Kidney capillary endothelial cell (primary cell): ENCODE results near the gene STPG3.
"Not testable (repeated sequence)": the region's sequence is repeated elsewhere in the genome, so short reads cannot be mapped to it uniquely, and the experiment has no call there.

Experiments
- DNase-seq: peaks from one replicate; pipeline ENCODE4 v3.0.0-alpha.2; 2018; ENCODE audit warnings: low spot score

STPG3 gene

GRCh38 chr9:137245450-137246421 lies 5.3 kb upstream of the STPG3 start:
- DNase-seq: no peak

GRCh38 chr9:137247135-137247915 lies 3.8 kb upstream of the STPG3 start:
- DNase-seq: no peak

DNA sequence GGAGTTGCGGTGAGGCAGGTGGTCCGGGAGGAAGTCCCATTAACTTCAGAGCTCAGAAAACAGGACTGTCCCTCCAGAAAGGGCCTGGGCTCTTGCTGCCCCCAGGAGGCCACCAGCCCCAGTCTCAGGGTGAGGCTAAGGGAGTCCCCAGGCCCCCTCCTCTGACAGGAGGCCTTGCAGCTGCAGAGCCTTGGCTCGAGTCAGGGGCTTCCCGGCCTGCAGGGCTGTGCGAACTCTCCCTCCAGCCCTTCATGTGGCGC lies 3.2 kb upstream of the STPG3 start:
- no peak for DNase-seq

DNA sequence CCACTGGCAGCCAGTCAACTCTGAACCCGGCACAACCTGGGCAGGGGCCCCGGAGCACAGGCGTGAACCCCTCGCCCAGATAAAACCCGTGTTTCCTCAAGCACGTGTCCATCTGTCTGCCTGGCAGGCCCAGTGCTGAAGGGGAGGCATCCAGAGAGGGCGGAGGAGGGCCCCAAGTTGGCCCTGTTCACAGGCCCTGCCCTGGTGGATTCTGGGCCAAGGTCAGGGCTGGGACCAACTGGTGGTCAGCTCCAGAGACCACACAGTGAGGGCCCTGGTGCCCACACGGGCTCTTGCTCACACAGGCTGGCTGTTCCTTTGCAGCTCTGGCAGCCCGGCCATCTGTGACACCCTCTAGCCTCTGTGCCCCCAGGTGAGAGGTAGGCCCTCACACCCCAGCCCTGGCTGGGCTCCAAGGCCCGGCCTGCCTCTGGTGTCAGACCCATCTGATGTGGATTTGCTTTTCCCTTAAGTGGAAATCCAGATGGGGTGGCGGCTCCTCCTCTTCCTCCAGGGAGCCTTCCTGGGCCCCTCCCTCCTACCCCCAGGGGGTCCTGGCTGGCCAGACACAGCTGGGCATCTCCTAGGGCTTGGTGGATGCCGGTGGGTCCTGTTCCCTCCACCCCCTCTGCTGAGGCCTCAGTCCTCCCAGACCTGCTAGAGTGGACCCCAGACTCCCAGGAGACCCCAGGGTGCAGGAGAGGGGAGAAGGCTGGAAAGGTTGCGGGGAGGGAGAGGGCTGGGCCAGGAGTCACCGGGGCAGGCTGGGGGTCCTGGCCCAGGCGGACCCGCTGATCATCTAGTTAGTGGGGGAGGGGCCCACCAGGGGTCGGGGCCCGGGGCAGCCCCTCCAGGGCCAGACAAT lies 525 bp upstream of the STPG3 start:
- no peak for DNase-seq

DNA sequence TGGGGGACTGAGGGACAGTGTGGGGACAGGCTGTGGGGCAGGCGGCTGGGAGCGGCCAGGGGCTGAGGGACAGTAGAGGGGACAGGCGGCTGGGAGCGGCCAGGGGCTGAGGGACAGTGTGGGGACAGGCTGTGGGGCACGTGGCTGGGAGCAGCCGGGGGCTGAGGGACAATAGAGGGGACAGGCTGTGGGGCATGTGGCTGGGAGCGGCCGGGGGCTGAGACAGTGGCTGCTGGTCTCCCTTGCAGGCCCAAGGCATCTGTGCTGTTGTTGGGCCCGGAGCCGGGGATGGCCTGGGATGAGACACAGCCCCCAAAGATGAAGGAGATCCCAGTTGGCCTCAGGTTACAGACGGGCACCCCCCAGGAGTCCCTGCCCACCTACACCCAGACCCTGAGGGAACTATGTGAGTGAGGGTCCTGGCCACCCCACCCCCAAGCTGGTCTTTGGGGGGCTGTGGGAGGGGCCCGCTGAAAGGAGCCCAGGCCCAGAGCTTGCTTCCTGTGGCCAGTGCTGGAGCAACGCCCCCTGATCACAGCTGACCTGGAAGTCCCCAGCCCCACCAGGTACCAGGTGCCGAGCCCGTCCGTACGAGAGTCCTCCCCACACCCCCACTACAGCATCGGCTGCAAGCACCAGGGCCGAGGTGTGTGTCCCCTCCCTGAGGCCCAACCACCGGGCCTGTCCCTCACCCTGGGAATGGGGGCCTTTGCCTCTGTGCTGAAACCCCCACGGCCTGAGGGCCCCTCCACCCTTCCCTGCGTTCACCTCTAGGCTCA lies 593 bp downstream of the STPG3 start:
- no peak for DNase-seq

DNA sequence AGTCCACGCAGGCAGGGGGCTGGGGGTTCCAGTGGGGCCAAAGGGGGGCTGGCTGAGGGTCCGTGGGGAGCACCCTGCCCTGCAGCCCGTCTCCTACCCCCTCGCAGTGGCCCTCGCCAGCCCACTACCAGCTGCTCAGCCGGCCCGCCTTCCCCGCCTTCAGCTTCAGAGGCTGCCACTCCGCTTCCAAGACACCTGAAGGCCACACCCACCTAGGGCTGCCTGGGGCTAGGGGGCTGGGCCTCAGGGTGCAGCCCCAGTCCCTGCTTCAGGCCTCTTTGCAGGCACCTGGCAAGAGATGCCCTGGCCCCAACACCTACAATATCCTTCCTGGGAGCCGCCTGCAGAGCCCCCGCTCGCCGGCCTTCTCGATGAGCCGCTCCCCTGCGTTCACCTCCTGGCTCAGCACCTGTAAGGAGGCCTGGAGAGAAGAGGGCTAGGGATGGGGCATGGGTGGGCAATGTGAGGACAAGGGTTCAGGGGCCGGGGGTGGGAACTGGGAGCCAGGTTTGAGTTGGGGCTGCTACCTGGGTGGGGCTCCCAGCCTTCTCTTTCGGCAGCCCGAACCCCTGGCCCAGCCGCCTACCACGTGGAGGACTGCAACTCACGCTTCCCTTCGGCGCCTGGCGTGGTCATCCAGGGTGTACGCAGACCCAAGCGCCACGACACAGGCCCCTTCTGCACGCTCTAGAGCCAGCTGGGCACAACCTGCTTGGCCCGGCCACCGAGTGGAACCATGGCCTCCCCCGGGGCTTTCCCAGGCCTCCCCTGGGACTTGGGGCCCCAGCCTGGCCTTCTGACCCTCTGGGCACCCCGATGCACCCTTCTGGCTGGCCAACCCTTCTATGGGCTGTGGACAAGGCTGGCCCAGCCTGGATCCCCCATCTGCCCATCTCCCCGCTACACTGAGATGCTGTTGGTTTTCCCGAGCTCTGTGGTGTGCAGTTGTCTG lies 1.7 kb downstream of the STPG3 start:
- DNase-seq: no peak

- no peak for DNase-seq
Observed at GRCh38 chr9:137253717-137254623, 2.9 kb downstream of the STPG3 start.

- DNase-seq: peak; percentile 80
Observed at GRCh38 chr9:137254624-137255447, 3.8 kb downstream of the STPG3 start, which contains the start of gene NELFB. TSS of gene NELFB (plus strand) at chr9:137255327.

DNA sequence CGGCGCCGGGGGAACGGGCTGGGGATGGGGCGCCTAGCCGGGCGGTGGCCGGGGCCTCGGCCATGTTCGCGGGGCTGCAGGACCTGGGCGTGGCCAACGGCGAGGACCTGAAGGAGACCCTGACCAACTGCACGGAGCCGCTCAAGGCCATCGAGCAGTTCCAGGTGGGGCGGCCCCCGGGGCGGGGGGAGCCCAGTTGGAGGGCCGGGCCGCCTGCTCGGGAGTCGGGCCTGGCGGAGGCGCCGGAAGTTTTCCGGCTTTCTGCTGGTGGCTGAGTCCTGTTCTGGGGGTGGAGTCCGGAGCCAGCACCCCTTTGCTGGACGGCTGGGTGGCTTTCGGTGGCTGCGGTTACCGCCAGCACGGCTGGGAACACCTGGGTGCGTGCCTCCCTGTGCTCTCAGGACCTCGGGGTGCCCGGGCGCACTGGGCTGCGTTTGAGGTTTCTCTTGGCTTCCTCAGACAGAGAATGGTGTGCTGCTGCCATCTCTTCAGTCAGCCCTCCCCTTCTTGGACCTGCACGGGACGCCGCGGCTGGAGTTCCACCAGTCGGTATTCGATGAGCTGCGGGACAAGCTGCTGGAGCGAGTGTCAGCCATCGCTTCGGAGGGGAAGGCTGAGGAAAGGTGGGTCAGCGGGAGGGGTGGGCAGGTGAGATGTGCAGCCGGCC lies 4.5 kb downstream of the STPG3 start:
- no peak for DNase-seq

DNA sequence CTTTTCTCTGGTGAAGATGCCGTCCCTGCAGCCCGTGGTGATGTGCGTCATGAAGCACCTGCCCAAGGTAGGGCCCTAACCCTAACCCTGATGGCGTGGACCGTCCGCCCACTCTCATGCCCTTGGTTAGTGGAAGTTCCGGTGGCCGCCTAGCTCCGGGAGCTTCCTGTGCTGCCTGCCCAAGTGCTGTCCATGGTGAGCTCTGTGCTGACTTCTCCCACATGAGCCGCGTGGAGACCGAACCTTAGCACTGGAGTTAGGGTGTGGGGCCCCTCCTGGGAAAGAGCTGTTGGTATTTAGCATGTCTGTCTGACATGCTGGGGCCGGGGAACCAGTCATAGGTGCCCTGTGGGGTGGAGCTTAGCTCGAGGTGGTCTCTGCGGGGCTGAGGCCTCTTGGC lies 5.3 kb downstream of the STPG3 start:
- DNase-seq: no peak

- DNase-seq: no peak
Observed at GRCh38 chr9:137256856-137257255, 5.8 kb downstream of the STPG3 start.

DNA sequence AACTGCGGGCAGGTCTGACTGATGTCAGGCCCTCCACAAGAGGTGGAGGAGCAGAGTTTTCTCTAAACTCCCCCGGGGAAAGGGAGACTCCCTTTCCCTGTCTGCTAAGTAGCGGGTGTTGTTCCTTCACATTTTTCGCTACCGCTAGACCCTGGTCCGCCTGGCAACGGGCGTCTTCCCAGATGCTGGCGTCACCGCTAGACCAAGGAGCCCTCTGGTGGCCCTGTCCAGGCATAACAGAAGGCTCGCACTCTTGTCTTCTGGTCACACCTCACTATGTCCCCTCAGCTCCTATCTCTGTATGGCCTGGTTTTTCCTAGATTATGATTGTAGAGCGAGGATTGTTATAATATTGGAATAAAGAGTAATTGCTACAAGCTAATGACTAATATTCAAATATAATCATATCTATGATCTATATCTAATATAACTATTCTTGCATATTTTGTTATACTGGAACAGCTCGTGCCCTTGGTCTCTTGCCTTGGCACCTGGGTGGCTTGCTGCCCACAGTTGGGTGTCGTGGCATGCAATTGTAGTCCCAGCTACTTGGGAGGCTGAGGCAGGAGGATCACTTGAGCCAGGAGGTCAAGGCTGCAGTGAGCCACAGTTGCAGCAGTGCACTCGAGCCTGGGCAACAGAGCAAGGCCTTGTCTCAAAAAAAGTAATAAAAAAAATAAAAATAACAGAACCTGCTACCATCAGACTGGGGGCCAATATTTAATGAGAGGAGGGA lies 11.3 kb downstream of the STPG3 start:
- not testable (repeated sequence) for DNase-seq

DNA sequence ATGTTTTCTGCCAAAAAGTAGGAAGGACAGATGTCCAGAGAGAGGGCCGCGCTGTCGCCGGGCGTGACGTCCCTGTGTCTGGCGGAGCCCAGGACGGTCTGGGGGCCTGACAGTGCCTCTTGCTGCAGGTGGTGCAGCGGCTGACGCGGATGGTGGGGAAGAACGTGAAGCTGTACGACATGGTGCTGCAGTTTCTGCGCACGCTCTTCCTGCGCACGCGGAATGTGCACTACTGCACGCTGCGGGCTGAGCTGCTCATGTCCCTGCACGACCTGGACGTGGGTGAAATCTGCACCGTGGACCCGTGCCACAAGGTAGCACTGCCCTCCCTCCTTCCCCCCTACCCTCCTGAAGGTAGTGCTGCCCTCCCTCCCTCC lies 11.8 kb downstream of the STPG3 start:
- DNase-seq: no peak

- no peak for DNase-seq
Observed at GRCh38 chr9:137263506-137263905, 12.4 kb downstream of the STPG3 start.

DNA sequence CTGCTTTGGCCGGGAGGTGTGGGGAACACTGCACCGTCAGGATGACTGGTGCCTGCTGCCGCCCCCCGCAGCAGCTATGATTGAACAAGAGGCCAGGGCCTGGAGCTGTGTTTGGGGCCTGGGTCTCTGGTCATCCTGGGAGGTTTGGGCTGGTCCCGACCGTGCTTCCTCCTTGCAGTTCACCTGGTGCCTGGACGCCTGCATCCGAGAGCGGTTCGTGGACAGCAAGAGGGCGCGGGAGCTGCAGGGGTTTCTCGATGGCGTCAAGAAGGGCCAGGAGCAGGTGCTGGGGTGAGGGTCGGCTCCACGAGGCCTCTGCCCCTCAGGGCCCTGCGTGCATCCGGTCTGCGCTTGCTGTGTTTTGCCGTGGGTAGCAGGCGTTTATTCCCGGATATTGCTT lies 13.0 kb downstream of the STPG3 start:
- no peak for DNase-seq

DNA sequence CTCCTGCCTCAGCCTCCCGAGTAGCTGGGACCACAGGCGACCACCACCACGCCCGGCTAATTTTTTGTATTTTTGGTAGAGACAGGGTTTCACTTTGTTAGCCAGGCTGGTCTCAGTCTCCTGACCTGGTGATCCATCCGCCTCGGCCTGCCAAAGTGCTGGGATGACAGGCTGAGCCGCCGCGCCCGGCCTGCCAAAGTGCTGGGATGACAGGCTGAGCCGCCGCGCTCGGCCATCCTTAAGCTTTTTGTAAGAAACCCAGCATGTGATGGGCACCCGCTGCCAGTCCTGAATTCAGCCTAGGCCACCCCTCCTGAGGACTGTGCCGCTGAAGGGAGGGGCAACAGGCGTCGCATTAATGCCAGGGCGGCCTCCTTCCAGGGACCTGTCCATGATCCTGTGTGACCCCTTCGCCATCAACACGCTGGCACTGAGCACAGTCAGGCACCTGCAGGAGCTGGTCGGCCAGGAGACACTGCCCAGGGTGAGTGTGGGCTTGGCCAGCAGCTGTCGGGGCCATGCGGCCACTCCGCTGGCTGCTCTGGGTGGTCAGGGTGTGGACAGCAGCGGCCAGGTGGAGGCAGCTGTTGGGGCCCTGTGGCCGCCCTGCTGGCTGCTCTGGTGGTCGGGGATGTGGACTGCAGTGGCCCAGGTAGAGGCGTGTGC lies 14.5 kb downstream of the STPG3 start:
- no peak for DNase-seq

- no peak for DNase-seq
Observed at GRCh38 chr9:137266162-137266527, 15.1 kb downstream of the STPG3 start.
